ENCODE data around the gene FBXL20. TPM values are rescaled to one million over a fixed set of nuclear protein-coding genes. Genes with fewer than 3 reads are reported as not detected.
"Not testable (repeated sequence)": the region's sequence is repeated elsewhere in the genome, so short reads cannot be mapped to it uniquely, and the experiment has no call there.

FBXL20 gene
- total RNA-seq, 1 experiment from 2014 or later: 6.8 TPM

DNA sequence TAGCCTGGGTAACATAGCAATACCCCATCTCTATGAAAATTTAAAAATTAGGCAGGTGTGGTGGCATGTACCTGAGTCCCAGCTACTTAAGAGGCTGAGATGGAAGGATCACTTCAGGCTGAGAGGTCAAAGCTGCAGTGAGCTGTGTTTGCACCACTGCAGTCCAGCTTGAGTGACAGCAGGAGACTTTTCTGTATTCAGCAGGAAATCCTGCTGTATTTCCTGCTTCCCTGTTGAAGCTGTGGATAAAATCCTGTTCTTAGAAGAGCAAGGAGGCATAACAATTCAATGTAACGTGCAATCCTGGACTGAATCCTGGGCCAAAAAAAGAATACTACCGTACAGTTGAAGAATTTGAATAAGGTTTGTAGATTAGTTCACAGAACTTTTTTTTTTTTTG is 62.2 kb downstream of the FBXL20 start:
- H3K9me3 ChIP-seq (ENCODE audit: low read depth, low read length, poor library complexity, severe bottlenecking): no peaks in the 10 kb centered on the region
- no peaks in the 10 kb centered on the region for H3K4me1 ChIP-seq (ENCODE audit: insufficient read depth, low read length, poor library complexity, severe bottlenecking)
- H3K27me3 ChIP-seq (replicated peaks; ENCODE audit: insufficient read depth, low read depth, low read length, poor library complexity): no peaks in the 10 kb centered on the region
- no peak overlapping the region for H3K27ac ChIP-seq (ENCODE audit: low read depth, low read length, poor library complexity, severe bottlenecking)
- BruUV-seq (replicated peaks): no TSS peak
- intact Hi-C loops (cut with micrococcal nuclease; ENCODE audit: unreplicated experiment): no loop called here
- POLR2A ChIA-PET (ENCODE audit: low non-redundant PET): no interaction called here
- CTCF ChIA-PET: no interaction called here
- TF ChIP-seq EZH2 (IDR thresholded peaks at IDR 0.05; ENCODE audit: borderline replicate concordance, low read depth, low read length, poor library complexity, severe bottlenecking): no peak
- TF ChIP-seq, protein P1, sequence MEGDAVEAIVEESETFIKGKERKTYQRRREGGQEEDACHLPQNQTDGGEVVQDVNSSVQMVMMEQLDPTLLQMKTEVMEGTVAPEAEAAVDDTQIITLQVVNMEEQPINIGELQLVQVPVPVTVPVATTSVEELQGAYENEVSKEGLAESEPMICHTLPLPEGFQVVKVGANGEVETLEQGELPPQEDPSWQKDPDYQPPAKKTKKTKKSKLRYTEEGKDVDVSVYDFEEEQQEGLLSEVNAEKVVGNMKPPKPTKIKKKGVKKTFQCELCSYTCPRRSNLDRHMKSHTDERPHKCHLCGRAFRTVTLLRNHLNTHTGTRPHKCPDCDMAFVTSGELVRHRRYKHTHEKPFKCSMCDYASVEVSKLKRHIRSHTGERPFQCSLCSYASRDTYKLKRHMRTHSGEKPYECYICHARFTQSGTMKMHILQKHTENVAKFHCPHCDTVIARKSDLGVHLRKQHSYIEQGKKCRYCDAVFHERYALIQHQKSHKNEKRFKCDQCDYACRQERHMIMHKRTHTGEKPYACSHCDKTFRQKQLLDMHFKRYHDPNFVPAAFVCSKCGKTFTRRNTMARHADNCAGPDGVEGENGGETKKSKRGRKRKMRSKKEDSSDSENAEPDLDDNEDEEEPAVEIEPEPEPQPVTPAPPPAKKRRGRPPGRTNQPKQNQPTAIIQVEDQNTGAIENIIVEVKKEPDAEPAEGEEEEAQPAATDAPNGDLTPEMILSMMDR (conservative IDR thresholded peaks at IDR 0.05; ENCODE audit: low read depth, low read length): no peak
- no peak for DNase-seq (ENCODE audit: low spot score)
- H3K4me3 ChIP-seq (ENCODE audit: low read depth, low read length, poor library complexity, severe bottlenecking): no peak overlapping the region
- H3K36me3 ChIP-seq (ENCODE audit: insufficient read depth, low read length, poor library complexity, severe bottlenecking): no peaks in the 10 kb centered on the region

DNA sequence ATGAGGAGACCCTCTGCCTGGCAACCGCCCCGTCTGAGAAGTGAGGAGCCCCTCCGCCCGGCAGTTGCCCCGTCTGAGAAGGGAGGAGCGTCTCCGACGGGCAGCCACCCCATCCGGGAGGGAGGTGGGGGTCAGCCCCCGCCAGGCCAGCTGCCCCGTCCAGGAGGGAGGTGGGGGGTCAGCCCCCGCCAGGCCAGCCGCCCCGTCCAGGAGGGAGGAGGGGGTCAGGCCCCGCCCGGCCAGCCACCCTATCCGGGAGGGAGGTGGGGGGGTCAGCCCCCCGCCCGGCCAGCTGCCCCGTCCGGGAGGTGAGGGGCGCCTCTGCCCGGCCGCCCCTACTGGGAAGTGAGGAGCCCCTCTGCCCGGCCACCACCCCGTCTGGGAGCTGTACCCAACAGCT is 63.8 kb downstream of the FBXL20 start:
- POLR2A ChIA-PET (ENCODE audit: low non-redundant PET); H3K27ac ChIP-seq (ENCODE audit: low read depth, low read length, poor library complexity, severe bottlenecking); BruUV-seq (replicated peaks); DNase-seq (ENCODE audit: low spot score); CTCF ChIA-PET; H3K9me3 ChIP-seq (ENCODE audit: low read depth, low read length, poor library complexity, severe bottlenecking); H3K4me1 ChIP-seq (ENCODE audit: insufficient read depth, low read length, poor library complexity, severe bottlenecking); H3K27me3 ChIP-seq (replicated peaks; ENCODE audit: insufficient read depth, low read depth, low read length, poor library complexity); H3K36me3 ChIP-seq (ENCODE audit: insufficient read depth, low read length, poor library complexity, severe bottlenecking); H3K4me3 ChIP-seq (ENCODE audit: low read depth, low read length, poor library complexity, severe bottlenecking); intact Hi-C loops (cut with micrococcal nuclease; ENCODE audit: unreplicated experiment): not testable (repeated sequence)

DNA sequence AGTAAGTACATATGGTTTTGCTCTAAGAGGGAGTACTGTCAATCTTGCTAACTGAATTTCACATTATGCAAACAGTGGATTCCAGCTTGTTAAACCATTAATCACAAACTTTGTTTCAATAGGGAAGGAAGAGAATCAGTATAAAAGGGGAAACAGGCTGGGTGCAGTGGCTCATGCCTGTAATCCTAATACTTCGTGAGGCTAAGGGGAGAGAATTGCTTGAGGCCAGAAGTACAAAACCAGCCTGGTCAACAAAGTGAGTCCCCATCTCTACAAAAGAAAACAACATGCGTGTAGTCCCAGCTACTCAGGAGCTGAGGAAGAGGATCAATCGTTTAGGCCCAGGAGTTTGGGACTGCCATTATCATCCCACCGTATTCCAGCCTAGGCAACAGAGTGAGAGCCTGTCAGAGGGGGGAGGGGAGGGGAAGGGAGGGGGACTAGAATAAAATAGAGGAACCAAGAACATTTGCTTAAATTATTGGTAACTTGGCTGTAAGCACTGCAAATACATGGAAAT is 65.7 kb downstream of the FBXL20 start:
- BruUV-seq (replicated peaks): no TSS peak
- H3K4me3 ChIP-seq (ENCODE audit: low read depth, low read length, poor library complexity, severe bottlenecking): no peak overlapping the region
- intact Hi-C loops (cut with micrococcal nuclease; ENCODE audit: unreplicated experiment): no loop called here

DNA sequence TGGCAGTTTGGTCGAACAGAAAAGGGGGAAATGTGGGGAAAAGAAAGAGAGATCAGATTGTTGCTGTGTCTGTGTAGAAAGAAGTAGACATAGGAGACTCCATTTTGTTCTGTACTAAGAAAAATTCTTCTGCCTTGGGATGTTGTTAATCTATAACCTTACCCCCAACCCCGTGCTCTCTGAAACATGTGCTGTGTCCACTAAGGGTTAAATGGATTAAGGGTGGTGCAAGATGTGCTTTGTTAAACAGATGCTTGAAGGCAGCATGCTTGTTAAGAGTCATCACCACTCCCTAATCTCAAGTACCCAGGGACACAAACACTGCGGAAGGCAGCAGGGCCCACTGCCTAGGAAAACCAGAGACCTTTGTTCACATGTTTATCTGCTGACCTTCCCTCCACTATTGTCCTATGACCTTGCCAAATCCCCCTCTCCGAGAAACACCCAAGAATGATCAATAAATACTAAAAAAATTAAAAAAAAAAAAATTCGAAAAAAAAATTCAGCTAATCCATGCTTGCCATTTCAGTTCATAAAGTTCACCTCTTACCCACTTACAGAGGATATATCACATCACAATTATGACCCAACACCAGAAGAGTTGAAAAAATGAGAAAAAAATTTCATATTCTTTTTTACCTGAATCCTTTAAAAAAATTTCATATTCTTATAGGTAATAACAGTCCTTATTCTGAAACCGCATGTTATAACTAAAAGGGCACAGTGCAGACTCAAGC is 67.2 kb downstream of the FBXL20 start:
- H3K4me3 ChIP-seq (ENCODE audit: low read depth, low read length, poor library complexity, severe bottlenecking); POLR2A ChIA-PET (ENCODE audit: low non-redundant PET); H3K4me1 ChIP-seq (ENCODE audit: insufficient read depth, low read length, poor library complexity, severe bottlenecking); H3K9me3 ChIP-seq (ENCODE audit: low read depth, low read length, poor library complexity, severe bottlenecking); H3K36me3 ChIP-seq (ENCODE audit: insufficient read depth, low read length, poor library complexity, severe bottlenecking); H3K27ac ChIP-seq (ENCODE audit: low read depth, low read length, poor library complexity, severe bottlenecking); CTCF ChIA-PET; BruUV-seq (replicated peaks); DNase-seq (ENCODE audit: low spot score); intact Hi-C loops (cut with micrococcal nuclease; ENCODE audit: unreplicated experiment); H3K27me3 ChIP-seq (replicated peaks; ENCODE audit: insufficient read depth, low read depth, low read length, poor library complexity): not testable (repeated sequence)

More for the DNA sequence above, 65.7 kb downstream of the FBXL20 start:
- Histone ChIP-seq H3K4me1 (ENCODE audit: insufficient read depth, low read length, poor library complexity, severe bottlenecking) (no peaks in the 10 kb centered on the region), H3K27ac (ENCODE audit: low read depth, low read length, poor library complexity, severe bottlenecking) (no peak overlapping the region), H3K27me3 (replicated peaks; ENCODE audit: insufficient read depth, low read depth, low read length, poor library complexity) (no peaks in the 10 kb centered on the region), H3K36me3 (ENCODE audit: insufficient read depth, low read length, poor library complexity, severe bottlenecking) (no peaks in the 10 kb centered on the region), H3K9me3 (ENCODE audit: low read depth, low read length, poor library complexity, severe bottlenecking) (no peaks in the 10 kb centered on the region)
- TF ChIP-seq EZH2 (IDR thresholded peaks at IDR 0.05; ENCODE audit: borderline replicate concordance, low read depth, low read length, poor library complexity, severe bottlenecking): no peak
- TF ChIP-seq, protein P1 (conservative IDR thresholded peaks at IDR 0.05; ENCODE audit: low read depth, low read length): no peak
- ChIA-PET POLR2A (ENCODE audit: low non-redundant PET) (interaction anchor here (0.6 kb wide), 1 partner anchor 127 kb away, joined by 4 read pairs; no protein-coding TSS in a partner anchor), CTCF (no interaction called here)
- no peak for DNase-seq (ENCODE audit: low spot score)

Data from A673 (cell line).